SK-N-MC (cell line): Measurements from ENCODE around the gene RPP14.

Experiments used
- EZH2 ChIP-seq: fragments of 200-600 bp; sonication (generic); IDR thresholded peaks from one replicate; pipeline ENCODE4 v1.6.1; 2017; ENCODE audit warnings: antibody characterized with exemption
- FOXP2 ChIP-seq: optimal IDR thresholded peaks from 2 replicates; pipeline ENCODE3; 2011; ENCODE audit warnings: mild to moderate bottlenecking, moderate library complexity; ENCODE audit not compliant: insufficient read depth; ENCODE audit errors: extremely low read length, control extremely low read depth
- POLR2AphosphoS5 ChIP-seq: IDR thresholded peaks from 2 replicates; pipeline ENCODE4 v1.6.1; 2012; ENCODE audit warnings: mild to moderate bottlenecking, low read depth, low read length, borderline replicate concordance

DNA sequence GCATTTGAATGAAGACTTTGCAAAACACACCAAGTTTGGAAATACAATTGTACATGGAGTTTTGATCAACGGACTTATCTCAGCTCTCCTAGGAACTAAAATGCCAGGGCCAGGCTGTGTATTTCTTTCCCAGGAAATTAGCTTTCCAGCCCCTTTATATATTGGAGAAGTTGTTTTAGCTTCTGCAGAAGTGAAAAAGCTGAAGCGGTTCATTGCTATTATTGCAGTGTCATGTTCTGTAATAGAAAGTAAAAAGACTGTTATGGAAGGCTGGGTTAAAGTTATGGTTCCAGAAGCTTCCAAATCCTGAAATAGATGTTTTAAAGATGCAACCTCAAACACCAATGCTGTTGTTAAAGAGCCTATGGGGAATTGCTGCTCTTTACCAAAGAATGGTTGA is 11.8 kb downstream of the RPP14 start:
- TF ChIP-seq FOXP2 = no peak
- no peak for TF ChIP-seq POLR2AphosphoS5
- TF ChIP-seq EZH2 = no peak
